ENCODE data around the gene GYPC.
"Not testable (repeated sequence)": the region's sequence is repeated elsewhere in the genome, so short reads cannot be mapped to it uniquely, and the experiment has no call there.

Gene GYPC, protein sequence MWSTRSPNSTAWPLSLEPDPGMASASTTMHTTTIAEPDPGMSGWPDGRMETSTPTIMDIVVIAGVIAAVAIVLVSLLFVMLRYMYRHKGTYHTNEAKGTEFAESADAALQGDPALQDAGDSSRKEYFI

DNA sequence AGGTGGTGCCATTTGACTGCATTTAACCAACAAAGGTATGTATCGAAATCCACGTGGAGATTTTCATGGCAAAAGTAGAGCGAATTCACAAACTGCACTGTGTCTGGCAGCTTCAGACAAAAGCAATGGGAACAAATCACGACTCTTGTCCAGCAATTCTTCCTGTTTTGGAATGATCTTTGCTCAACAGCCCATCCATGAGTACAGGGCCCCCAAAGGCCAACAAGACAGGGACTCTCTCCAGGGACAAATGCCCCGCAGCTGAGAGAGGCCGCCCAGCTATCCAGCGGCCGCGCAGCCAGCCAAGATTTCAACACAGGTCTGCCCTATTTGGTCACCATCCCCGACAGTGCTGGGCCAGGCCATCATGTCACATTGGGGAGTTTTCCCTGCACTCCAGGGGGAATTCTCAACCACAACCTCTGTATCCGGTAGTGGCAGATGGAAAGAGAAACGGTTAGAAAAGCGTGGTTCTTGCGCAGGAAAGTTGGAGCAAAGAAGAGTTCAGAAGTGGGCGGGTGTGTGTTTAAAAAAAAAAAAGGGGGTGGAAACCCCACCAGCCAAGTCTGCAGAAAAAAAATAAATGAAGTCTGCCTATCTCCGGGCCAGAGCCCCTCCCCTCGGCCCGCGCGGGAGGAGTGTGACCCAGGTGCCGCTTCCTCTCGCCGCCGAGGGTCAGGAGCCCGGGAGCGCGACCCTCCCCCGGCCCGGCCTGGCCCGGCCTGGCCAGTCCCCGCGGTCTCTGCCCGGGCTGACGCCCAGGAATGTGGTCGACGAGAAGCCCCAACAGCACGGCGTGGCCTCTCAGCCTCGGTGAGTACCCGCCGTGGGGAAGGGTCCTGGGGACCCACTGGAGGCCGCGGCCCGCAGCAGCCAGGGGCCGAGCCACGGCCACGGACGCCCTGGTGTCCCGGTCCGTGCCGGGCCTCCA lies at the start of gene GYPC:
GYPC (plus strand) TSS at position 659 of the 931 bp plus-strand sequence; CDS start at position 765, 106 bp downstream.
- DNase-seq, result peak; percentile 63 to 64

DNA sequence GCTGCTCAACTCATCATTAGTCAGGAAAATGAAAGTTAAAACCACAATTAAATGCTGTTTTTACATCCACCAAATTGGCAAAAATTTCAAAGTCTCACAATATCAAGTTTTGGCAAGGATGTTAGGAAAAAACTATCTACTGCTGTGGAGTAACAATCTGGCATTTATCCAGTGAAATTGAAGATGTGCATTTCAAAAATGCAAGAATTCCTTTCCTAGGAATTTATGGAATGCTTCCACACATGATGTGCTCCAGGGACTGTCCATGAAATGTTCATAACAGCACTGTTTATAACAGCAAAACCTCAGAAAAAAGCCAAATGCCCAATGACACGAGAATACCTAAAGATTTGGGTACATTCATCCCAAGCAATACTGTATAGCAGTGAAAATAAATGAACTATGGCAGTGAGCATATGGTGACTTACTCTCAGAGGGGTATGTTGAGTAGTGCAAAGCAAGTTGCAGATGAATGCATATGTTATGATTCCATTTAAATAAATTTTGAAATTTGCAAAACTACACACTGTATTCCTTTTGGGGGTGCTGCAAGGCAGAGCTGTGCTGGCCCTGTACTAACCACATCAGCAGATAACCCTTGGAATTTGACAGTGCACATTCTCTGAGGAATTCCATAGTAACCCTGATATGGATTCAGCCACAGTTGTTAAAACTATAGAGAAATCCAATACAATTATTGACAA lies 41.3 kb upstream of the GYPC start:
- no peak for DNase-seq

DNA sequence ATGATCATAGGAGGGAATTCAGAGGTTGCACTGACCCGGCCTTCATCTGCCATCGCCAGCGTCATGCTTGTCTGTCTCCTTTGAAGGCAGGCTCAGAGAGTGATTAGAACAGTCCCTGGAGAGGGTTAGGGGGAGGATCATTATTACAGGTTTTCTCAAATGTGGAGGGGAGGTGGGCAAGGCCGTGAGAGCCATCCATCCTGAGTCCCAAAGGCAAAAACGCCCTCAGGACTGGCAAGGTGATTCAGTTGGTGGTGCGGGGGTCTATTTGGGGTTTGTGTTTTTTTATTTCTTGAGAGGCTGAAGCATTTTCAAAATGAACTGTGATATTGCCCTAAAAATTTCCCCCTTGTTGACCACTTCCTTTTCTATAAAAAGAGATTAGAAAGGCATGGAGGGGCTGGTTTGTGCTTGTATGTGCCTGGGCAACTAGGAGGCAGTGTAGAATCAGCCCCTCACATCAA lies 39.3 kb upstream of the GYPC start:
- no peak for DNase-seq

DNA sequence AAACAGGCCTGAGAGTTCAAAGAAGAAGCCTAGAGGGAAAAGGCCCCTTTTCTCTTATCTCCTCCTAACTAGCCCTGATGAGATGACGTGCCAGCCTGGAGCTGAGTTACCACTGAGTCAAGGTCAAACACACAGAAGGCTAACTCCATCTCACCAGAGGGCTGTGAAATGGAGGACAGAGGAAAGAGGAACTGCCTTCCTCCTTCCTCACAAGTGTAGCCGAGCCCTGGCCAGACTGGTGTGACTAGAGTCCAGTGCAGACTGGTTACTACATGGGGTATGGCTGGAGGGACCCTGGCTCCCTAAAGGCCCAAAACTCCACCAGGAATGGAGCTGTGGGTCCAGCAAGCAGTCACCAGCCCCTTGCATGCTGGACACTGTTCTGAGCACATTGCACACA lies 35.7 kb upstream of the GYPC start:
- DNase-seq, result no peak

DNA sequence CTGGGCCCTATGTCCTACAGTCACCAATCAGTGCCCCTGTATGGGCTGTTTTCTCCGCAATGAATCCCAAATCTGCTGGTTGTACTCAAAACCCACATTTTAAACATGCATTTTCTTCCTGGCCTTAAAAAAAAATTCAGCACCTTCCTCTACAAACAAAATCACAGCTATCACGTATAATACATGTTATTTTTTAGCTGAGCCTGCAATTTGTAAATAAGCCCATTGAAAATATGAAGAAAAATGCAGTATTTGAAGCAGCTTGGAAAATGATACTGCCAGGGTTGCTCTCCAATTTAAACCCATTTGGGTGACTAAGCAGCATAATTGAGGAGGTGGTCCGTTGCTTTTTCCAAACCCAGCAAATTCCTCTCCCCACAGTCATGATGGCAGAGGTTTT lies 33.0 kb upstream of the GYPC start:
- DNase-seq, result no peak

DNA sequence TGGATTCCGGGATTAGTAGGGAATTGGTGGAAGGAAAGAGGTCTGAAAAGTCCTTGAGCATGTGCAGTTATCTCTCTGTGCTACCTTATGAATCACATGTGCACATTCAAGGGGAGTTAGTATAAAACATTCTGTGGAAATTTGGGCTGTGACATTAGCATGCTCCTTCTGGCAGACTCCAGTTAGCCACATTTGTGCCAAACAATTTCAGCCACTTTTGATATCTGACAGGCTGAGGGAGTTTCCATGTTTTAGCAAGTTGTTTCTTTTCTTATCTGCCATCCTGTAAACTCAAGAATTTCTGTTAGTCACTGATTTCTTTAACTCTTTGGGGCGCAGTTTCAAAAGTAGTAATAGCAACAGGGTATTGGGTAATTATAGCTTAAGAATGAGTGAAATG lies 28.3 kb upstream of the GYPC start:
- DNase-seq, result no peak

DNA sequence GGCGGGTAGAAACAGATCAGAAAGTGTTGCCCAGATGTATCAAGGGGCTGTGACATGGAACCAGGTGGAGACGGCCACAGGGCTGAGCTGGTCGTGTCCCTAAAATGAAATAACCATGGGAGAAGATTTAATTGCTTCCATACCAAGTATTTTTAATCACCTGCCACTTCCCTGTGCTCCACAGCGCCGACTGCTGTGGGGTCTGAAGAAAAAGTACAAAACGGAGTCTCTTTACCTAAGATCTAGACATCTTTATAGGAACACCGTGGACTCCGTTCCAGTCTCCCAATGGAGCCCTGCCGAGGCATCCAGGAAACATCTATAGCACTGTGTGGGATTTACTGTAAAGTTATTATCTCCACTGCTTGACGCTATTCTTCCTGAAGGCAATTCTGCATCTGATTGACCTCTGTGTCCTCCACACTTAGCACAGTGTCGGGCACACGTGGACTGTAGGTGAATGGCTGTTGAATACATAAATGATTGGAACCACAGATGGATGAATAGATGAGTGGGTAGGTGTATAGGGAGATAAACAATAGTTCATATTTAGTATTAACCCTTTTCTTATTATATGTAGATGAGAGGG lies 21.6 kb upstream of the GYPC start:
- DNase-seq, result peak; percentile 23 to 47

DNA sequence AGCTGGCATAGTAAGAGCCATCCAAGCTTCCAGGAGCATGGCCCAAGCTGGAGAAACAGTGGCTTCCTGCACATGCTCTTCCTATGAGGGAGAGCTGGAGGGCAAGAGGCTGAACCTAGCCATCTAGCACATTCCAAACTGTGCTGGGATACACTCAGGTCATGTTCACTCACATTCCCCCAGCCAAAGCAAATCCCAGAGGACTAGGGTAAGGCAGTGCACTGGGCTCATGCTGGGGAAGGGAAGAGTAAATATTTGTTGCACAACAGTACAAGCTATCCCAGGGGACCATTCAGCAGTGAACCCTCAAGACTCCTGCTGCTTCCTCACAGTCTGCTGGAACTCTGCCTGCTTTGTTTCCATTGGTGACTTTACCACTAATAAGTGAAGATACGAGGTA lies 20.7 kb upstream of the GYPC start:
- no peak for DNase-seq

DNA sequence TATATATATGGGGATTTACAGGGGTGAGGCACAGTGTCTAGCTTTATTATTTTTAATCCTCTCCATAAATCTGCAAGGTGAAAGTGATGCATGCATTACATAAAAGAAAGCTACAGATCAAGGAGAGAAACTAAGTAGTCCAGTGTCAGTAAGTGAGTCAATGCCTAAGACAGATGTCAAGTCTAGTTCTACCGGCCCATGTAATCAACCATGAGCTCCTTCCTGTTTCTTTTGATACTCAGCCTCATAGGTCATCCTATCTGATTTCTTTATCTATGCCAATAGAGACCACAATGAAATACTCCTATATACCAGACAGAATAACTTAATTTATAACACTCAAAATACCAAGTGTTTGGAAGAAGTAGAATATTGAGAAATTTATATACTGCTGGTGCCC lies 20.2 kb upstream of the GYPC start:
- no peak for DNase-seq

DNA sequence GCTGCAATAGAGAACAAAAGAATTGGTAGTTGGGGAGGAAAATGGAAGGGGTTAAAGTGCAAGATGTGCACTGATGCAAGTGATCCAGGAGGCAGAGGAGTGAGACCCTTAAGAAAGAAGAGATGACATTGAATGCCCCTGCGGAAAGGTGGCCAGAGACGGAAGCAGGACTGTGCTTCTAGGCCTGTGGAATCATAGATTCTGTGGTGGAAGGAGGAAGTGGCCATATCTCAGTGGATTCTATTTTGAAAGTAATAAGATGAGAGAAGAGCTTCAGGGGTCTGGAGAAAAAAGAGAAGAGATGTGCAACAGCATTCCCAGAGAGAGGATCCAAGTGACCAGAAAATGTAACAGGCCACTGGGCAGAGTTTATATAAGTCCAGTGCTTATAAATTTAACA lies 18.6 kb upstream of the GYPC start:
- DNase-seq, result no peak

DNA sequence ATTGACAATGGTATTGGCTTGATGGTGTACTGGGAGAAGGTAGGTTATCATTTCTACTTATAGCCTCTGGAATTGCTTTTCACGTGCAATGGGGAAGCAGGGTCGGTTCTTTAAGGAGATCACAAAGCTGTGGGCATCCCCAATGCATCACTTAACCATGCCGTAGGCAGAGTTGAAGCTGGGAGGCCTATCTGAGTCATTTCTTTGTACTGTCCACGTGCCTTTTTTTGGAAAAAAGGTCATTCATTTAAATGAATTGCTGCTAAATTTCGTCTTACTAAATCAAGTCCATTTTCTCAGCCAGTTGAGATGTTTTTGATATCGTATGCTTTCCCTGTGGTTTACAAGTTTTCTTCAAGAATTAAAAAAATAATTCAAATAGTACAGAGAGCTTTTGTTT lies 17.2 kb upstream of the GYPC start:
- DNase-seq, result no peak

DNA sequence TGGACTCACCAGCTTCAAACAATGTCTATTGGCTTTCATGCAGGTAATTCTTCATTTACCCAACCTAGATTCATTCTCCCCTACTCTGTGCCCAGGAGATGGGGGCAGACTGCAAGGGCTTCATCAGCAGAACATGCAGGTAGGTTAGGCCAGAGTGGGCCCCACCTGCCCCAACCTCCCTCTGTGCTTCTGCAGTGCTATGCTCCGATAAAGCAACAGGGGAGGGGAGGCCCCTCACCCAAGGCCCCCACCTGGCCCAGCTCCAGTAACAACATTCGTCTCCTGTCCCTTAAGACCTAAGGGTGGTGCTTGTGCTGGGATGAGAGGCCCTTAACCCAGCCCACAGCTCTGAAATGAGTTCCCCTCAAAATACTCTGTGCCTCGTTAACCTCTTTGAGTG lies 16.7 kb upstream of the GYPC start:
- no peak for DNase-seq

DNA sequence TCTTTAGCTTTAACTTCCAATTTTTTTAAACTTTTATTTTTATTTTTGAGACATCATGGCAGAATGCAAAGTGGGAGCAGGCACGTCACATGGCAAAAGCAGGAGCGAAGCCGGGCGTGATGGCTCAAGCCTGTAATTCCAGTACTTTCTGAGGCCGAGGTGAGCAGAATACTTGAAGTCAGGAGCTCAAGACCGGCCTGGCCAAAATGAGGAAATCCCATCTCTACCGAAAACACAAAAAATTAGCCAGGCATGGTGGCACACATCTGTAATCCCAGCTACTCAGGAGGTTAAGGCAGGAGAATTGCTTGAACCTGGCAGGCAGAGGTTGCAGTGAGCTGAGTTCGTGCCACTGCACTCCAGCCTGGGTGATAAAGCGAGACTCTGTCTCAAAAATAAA lies 14.7 kb upstream of the GYPC start:
- not testable (repeated sequence) for DNase-seq

DNA sequence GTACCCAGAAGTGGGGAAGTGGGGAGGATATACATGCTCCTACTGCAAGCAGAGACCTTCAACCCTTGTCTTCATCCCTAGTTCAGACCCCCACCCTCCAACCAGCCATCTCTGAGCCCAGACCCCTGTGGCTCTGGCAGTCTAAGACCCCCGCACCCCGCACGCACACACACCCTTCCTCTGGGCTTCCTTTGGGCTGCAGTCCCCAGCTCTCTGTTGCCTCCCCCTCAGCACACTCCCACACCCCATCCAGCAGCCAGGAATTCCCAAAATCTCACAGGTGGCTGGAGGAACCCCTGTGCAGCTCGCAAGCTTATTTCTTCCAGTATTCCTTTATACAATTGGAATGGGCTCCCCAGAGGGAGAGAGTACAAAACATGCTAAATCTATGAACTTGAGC lies 13.9 kb upstream of the GYPC start:
- DNase-seq, result no peak

DNA sequence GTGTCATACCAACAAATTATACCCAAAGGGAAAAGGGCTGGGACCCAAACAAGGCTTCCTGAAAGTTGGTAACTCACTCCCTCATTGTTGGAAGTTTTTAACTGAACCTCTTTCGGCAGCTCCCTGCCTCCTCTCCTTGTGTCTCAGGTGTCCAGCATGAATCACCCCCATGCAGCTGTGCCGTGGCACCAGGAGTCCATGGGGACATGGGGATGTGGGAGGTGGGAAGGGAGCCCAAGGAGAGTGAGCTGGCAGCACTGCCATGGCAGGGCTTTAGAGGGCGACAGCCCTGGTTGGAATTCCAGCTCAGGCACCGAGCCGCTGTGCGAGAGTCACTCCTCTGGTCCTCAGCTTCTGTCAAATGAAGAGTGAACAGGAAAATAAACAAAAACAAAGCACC lies 12.5 kb upstream of the GYPC start:
- no peak for DNase-seq

DNA sequence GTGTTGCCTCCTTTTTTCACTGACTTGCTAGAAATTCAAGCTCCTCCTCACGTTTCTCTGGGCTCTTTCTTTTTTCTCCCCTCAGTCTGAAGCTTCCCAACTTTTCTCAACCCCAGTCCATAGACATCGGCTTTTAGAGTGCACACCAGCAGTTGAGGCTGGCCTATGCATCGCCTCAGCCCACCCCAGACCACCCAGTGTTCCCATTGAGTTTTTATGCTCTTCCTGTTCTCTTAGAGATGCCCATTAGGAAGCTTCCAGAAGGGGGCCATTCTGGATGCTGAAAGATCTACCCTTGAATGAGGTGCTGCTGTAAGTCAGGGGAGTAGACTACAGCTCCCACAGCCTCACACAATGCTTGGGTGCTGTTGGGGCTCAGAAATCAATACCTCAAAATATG lies 12.0 kb upstream of the GYPC start:
- DNase-seq, result no peak

DNA sequence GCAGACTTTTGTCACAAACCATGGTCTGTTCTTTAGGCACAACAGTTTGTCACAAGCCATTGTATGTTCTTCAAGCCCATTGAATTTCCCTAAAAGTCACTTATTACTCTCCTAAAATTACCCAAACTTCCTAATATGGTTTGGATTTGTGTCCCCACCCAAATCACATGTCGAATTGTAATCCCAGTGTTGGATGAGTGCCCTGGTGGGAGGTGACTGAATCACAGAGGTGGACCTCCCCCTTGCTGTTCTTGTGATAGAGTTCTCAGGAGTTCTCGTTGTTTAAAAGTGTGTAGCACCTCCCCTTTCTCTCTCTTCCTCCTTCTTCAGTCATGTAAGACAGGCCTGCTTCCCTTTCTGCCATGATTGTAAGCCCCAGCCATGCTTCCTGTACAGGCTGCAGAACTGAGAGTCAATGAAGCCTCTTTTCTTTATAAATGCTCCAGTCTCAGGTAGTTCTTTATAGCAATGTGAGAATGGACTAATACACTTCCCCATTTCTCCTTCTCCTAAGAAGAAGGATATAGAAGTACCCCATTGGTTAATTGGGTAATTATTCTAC lies 11.2 kb upstream of the GYPC start:
- peak in 1 of 2 donors; percentile 41 for DNase-seq

DNA sequence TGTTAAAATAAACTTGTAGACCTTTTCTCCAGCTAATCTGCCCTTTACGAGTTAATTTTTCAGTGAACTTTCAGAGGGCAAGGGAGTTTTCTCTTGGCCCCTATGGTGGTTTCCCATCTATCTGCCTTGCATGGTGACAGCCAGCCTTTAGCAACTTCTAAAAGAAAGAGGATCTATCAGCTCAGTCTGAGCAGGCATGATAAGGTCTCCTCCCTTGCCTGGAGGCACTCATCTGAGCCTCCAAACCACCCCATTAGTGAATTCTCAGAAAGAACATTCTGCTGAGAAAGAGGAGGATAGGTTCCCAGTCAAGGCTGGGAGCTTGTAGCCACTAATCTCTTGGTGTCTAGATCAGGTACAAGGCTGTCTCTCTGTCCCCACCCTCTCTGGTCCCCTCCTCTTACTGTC lies 10.7 kb upstream of the GYPC start:
- no peak for DNase-seq

DNA sequence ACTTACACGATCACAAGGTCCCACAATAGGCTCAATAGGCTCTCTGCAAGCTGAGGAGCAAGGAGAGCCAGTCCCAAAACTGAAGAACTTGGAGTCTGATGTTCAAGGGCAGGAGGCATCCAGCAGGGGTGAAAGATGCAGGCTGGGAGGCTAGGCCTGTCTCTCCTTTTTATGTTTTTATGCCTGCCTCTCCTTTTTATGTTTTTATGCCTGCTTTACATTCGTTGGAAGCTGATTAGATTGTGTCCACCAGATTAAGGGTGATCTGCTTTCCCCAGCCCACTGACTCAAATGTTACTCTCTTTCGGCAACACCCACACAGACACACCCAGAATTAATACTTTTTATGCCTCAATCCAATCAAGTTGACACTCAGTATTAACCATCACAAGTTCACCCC lies 9.9 kb upstream of the GYPC start:
- DNase-seq, result no peak

DNA sequence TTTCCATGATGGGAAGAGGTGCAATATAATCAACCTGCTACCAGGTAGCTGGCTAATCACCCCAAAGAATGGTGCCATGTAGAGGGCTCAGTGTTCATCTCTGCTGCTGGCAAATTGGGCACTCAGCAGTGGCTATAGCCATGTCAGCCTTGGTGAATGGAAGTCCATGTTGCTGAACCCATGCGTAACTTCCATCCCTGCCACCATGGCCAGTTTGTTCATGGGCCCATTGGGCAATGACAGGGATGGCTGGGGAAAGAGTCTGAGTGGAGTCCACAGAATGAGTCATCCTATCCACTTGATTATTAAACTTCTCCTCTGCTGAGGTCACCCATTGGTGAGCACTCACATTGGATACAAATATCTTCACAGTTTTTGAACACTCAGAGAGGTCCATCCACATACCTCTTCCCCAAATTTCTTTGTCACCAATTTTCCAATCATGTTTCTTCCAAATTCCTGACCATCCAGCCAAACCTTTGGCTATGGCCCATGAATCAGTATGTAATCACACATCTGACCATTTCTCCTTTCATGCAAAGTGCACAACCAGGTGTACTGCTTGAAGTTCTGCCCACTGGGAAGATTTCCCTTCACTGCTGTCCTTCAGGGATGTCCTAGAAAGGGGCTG lies 8.1 kb upstream of the GYPC start:
- not testable (repeated sequence) for DNase-seq

DNA sequence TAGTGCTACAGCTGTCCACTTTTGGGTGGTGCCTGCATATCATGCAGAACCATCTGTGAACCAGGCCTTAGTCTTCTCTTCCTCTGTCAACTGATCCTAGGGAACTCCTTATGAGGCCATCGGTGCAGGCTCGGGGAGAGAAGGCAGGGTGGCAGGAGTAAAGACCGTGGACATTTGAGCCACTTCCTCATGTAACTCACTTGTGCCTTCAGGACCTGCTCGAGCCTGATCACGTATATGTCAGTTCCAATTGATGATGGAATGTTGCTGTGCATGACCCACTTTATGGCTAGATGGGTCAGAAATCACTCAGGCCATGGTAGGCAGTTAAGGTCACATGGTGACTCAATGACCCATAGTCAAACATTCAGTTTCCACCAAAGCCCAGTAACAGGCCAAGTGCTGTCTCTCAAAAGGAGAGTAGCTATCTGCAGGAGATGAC lies 7.6 kb upstream of the GYPC start:
- DNase-seq, result not testable (repeated sequence)

DNA sequence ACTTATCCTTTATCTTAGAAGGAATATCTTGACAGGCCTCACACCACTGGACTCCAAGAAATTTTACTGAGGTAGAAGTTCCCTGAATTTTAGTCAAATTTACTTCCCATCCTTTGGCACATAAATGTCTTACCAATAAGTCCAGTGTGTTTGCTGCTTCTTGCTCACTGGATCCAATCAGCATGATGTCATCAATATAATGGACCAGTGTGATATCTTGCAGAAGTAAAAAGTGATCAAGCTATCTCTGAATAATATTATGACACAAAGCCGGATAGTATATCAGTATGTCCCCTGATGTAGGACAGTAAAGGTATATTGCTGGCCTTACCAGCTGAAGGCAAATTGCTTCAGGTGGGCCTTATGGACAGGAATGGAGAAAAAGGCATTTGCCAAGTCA lies 6.9 kb upstream of the GYPC start:
- no peak for DNase-seq

DNA sequence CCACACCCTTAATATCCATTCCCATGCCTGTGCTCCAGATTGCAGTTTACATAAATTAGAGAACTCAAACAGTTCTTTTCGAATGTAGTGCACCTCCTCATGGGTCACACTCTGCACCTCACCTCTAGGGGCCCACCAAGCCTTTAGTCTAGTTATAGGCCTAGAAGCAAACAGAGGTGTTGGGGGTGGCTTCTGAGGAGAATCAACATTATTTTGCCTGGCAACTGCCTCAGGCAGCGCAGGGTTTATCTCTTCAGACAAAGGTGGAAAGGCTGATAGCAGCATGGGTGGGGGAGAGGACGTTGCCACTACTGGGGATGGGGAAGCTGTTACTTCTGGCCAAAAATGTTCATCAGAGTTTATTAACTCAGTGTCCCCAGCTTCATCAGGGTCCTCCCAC lies 5.0 kb upstream of the GYPC start:
- DNase-seq, result no peak
